Stimulated activated naive B cell treated with anti-CD40 and anti-IgM and Interleukin-4, amounts not matched to agents 10 μg/mL and 1 μg/mL and 100 μg/mL, for 72 hours (primary cell): ENCODE measurements around the gene RECQL.
A peak's percentile ranks its signal among the peaks of the same experiment; 100 is the strongest.

ENCODE experiments used
- ATAC-seq, 2 donors: fragments of 150-1000 bp; cut with Tn5 transposase; replicated peaks; 2 replicates each; pipeline ENCODE4 v1.10.0; 2021; ENCODE audit warnings: moderate library complexity in 1 of 2
- DNase-seq: peaks from one replicate; pipeline ENCODE4 v3.0.0; 2021
- H3K27ac Mint-ChIP-seq: one replicate; pipeline ENCODE4 v1.8.0; 2022; ENCODE audit warnings: mild to moderate bottlenecking, mixed read lengths
- H3K27me3 Mint-ChIP-seq, 2 donors: one replicate each; pipeline ENCODE4 v1.8.0; 2022; ENCODE audit warnings: mixed read lengths in 2 of 2
- H3K36me3 Mint-ChIP-seq, 2 donors: one replicate each; pipeline ENCODE4 v1.8.0; 2022; ENCODE audit warnings: mixed read lengths in 2 of 2, mild to moderate bottlenecking in 1 of 2
- H3K4me1 Mint-ChIP-seq, 2 donors: one replicate each; pipeline ENCODE4 v1.8.0; 2022; ENCODE audit warnings: mixed read lengths in 2 of 2, mild to moderate bottlenecking in 1 of 2
- H3K4me3 Mint-ChIP-seq, 2 donors: one replicate each; pipeline ENCODE4 v1.8.0; 2022; ENCODE audit warnings: mild to moderate bottlenecking in 2 of 2, mixed read lengths in 2 of 2, moderate library complexity in 1 of 2
- H3K9me3 Mint-ChIP-seq, 2 donors: one replicate each; pipeline ENCODE4 v1.8.0; 2022; ENCODE audit warnings: mixed read lengths in 2 of 2, mild to moderate bottlenecking in 1 of 2

Gene RECQL

DNA sequence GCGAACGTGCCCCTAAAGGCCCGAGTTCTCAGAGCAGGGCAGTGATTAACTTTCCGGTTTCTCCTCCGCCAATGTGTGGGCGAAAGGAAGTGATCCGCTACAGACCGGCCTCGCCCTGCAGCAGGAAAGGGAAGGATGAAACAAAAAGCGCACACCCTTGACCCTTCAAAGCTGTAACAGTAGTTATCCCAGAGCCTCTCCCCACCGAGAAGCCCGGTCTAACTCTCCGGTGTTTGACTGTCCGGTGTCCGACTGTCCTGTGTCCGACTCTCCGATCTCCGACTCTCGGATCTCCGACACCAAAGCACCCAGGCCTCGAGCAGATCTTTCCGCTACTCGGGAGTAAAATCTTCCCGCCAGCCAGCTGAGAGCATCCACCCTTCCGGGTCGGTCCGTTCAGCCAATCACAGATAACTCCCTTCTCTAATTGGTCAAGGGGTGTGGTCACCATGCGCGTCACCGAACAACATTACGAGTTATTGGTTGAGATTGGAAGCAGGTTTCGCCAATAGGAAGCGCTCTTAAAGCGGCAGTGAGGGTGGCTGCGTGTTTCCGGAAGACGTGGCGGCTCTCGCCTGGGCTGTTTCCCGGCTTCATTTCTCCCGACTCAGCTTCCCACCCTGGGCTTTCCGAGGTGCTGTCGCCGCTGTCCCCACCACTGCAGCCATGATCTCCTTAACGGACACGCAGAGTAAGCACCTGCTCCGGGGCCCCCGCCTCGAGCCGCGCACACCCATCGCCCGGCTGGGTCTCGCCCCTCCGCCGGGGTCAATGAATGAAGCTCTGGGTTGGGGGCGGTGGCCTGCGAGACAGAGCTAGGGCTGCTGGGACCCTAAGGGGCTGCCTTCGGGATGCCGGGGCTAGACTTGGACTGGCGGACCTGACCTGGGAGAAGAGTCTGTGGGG, at the start of gene RECQL, which contains the start of gene GOLT1B:
Gene RECQL, minus strand, starts transcription at position 378 of the 906 bp plus-strand sequence. CDS start 2,065 bp downstream, outside the sequence.
Gene GOLT1B, plus strand, starts transcription at position 532 of the 906 bp plus-strand sequence. Its CDS starts 135 bp downstream, at position 667.
- no peaks in the 10 kb centered on the region for H3K9me3 Mint-ChIP-seq
- peak within 1 kb of the TSS; percentile 88 for H3K27ac Mint-ChIP-seq
- no peaks in the 10 kb centered on the region for H3K27me3 Mint-ChIP-seq
- peaks cover 25 to 26% of the 10 kb centered on the region in 2 donors for H3K4me1 Mint-ChIP-seq
- H3K4me3 Mint-ChIP-seq, result no peak within 1 kb of the TSS
- ATAC-seq (peak; percentile 98 to 99), DNase-seq (peak; percentile 90)
- H3K36me3 Mint-ChIP-seq, result peaks cover 11 to 25% of the 10 kb centered on the region in 2 donors

DNA sequence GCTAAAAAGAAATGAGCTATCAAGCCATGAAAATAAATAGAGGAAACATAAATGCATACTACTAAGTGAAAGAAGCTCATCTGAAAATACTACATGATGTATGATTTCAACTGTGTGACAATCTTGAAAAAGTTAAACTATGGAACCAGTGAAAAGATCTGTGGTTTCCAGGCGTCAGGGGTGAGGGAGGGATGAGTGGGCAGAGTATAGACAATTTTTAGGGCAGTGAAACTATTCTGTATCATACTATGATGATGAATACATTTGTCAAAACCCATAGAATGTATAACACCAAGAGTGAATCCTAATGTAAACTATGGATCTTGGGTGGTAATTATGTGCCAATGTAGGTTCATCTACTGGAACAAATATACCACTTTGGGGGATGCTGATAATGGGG, 46.0 kb upstream of the RECQL start:
- no peaks in the 10 kb centered on the region for H3K4me1 Mint-ChIP-seq
- no peak for DNase-seq
- no peak overlapping the region for H3K27ac Mint-ChIP-seq
- H3K27me3 Mint-ChIP-seq, result peaks cover 6 to 22% of the 10 kb centered on the region in 2 donors
- H3K36me3 Mint-ChIP-seq, result no peaks in the 10 kb centered on the region
- no peaks in the 10 kb centered on the region for H3K9me3 Mint-ChIP-seq
- ATAC-seq, result no peak
- no peak overlapping the region for H3K4me3 Mint-ChIP-seq

GRCh38 chr12:21546716-21547115, 45.3 kb upstream of the RECQL start:
- DNase-seq (no peak), ATAC-seq (no peak)
- H3K9me3 Mint-ChIP-seq, result no peaks in the 10 kb centered on the region
- H3K27me3 Mint-ChIP-seq, result peaks cover 6 to 22% of the 10 kb centered on the region in 2 donors
- no peak overlapping the region for H3K27ac Mint-ChIP-seq
- no peak overlapping the region for H3K4me3 Mint-ChIP-seq
- H3K4me1 Mint-ChIP-seq, result no peaks in the 10 kb centered on the region
- H3K36me3 Mint-ChIP-seq, result no peaks in the 10 kb centered on the region

- Mint-ChIP-seq H3K4me1 (no peaks in the 10 kb centered on the region), H3K9me3 (no peaks in the 10 kb centered on the region), H3K4me3 (no peak overlapping the region), H3K27ac (no peak overlapping the region), H3K27me3 (peaks cover 6 to 22% of the 10 kb centered on the region in 2 donors), H3K36me3 (no peaks in the 10 kb centered on the region)
- DNase-seq (no peak), ATAC-seq (no peak)
Observed at GRCh38 chr12:21545557-21545956, 44.1 kb upstream of the RECQL start.

DNA sequence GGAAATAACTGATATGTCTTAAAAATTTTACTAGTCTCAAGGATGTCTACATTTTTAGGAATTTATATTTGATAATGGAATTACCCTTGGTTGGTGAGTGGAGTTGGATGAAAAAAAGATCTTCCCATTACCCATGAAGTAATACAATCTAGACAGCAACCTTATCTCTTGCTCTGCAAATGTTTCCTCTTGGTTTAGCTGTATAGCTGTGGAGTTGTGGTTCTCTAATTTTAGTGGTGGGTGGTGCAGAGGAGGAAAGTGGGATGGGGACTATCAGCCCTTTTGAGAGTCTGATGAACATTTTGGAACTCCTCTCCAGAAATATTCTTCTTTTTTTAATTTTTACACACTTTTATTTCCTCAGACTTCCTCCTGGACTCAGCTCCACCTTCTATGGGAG, 41.7 kb upstream of the RECQL start:
- H3K4me3 Mint-ChIP-seq, result no peak overlapping the region
- no peaks in the 10 kb centered on the region for H3K36me3 Mint-ChIP-seq
- H3K4me1 Mint-ChIP-seq, result no peaks in the 10 kb centered on the region
- H3K9me3 Mint-ChIP-seq, result no peaks in the 10 kb centered on the region
- ATAC-seq (no peak), DNase-seq (no peak)
- H3K27ac Mint-ChIP-seq, result no peak overlapping the region
- peaks cover 6 to 22% of the 10 kb centered on the region in 2 donors for H3K27me3 Mint-ChIP-seq

DNA sequence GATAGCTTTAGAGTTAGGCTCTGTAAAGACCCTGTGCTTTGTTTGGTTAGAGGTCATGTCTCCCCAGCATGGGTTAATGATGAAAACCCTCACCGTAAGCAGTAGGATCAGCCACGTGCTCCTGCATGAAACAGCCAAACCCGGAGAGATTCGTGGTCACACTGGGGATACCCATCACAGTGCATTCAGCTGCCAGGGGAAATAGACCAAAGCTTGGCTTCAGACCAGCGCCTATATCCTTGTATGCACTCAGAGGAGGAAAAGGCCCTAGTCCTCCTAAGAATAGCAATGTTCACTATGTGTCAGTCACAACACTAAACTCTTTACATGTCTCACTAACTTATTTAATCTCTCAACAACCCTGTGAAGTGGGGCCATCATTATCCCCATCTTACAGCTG, 41.0 kb upstream of the RECQL start:
- peaks cover 6 to 20% of the 10 kb centered on the region in 2 donors for H3K27me3 Mint-ChIP-seq
- DNase-seq (no peak), ATAC-seq (no peak)
- no peaks in the 10 kb centered on the region for H3K36me3 Mint-ChIP-seq
- no peak overlapping the region for H3K4me3 Mint-ChIP-seq
- H3K4me1 Mint-ChIP-seq, result no peaks in the 10 kb centered on the region
- no peaks in the 10 kb centered on the region for H3K9me3 Mint-ChIP-seq
- H3K27ac Mint-ChIP-seq, result no peak overlapping the region

DNA sequence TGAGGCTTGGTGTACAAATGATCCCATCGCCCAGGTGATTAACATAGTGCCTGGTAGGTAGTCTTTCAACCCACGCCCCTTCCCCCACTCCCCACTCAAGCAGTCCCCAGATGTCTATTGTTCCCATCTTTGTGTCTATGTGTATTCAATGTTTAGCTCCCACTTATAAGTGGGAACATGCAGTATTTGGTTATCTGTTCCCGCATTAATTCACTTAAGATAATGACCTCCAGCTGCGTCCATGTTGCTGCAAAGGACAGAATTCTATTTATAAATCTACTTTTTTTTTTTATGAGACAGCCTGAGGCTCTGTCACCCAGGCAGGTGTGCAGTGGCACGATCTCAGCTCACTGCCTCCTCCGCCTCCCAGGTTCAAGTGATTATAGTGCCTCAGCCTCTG, 40.3 kb upstream of the RECQL start:
- Mint-ChIP-seq H3K27ac (no peak overlapping the region), H3K4me1 (no peaks in the 10 kb centered on the region), H3K9me3 (no peaks in the 10 kb centered on the region), H3K4me3 (no peak overlapping the region), H3K27me3 (peaks cover 11 to 21% of the 10 kb centered on the region in 2 donors), H3K36me3 (no peaks in the 10 kb centered on the region)
- DNase-seq, result no peak
- ATAC-seq, result no peak

DNA sequence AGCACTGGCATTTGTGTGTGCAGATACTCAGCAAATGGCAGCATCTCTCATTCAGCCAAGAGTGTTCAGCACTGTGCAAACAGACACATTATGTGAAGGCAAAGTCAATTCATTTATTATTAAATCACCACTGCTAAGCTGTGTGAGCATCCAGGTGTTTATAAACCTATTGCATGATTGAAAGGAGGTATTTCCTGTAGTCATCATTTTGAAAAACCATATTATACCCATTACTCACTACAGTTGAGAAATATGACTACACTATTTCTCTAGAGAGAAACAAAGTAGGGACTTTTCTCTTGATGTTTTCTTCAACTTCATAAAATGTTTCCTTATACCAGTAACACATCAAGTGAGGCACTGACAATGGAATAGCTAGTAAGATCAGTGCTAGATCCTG, 38.4 kb upstream of the RECQL start:
- no peaks in the 10 kb centered on the region for H3K36me3 Mint-ChIP-seq

GRCh38 chr12:21538061-21538653, 36.7 kb upstream of the RECQL start:
- Mint-ChIP-seq H3K27ac (no peak overlapping the region), H3K9me3 (no peaks in the 10 kb centered on the region), H3K27me3 (peaks cover 21 to 27% of the 10 kb centered on the region in 2 donors), H3K4me3 (no peak overlapping the region), H3K36me3 (no peaks in the 10 kb centered on the region), H3K4me1 (no peaks in the 10 kb centered on the region)
- DNase-seq, result no peak
- no peak for ATAC-seq

More for the DNA sequence above, 38.4 kb upstream of the RECQL start:
- Mint-ChIP-seq H3K4me3 (no peak overlapping the region), H3K27ac (no peak overlapping the region), H3K4me1 (no peaks in the 10 kb centered on the region), H3K27me3 (peaks cover 15 to 23% of the 10 kb centered on the region in 2 donors), H3K9me3 (no peaks in the 10 kb centered on the region)
- no peak for ATAC-seq
- no peak for DNase-seq

- no peak for ATAC-seq
- no peak overlapping the region for H3K4me3 Mint-ChIP-seq
- H3K36me3 Mint-ChIP-seq, result no peaks in the 10 kb centered on the region
- peaks cover 0 to 3% of the 10 kb centered on the region in 2 donors for H3K4me1 Mint-ChIP-seq
- H3K27me3 Mint-ChIP-seq, result peaks cover 34 to 59% of the 10 kb centered on the region in 2 donors
- no peak overlapping the region for H3K27ac Mint-ChIP-seq
- no peak for DNase-seq
- peaks cover 3 to 7% of the 10 kb centered on the region in 2 donors for H3K9me3 Mint-ChIP-seq
Observed at GRCh38 chr12:21529456-21529855, 28.0 kb upstream of the RECQL start.

DNA sequence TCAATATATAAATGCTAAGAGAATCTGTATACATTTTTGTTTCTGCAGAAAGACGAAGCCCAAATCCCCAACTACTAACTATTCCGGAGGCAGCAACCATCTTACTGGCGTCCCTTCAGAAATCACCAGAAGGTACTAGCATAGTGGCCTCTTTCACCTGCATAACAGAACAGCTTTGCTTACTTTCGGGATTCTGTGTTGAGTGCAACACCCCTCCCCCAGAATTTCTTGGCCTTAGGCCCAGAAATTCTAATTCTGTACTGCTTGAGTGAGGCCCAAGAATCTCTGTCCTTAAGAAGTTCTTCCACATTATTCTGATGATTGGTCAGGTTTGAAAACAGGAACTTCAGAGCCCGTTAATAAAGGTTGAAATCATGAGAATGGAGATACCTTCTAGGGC, 27.5 kb upstream of the RECQL start:
- Mint-ChIP-seq H3K27me3 (peaks cover 30 to 59% of the 10 kb centered on the region in 2 donors), H3K27ac (no peak overlapping the region), H3K4me1 (peaks cover 0 to 3% of the 10 kb centered on the region in 2 donors), H3K9me3 (peaks cover 6 to 10% of the 10 kb centered on the region in 2 donors), H3K36me3 (no peaks in the 10 kb centered on the region), H3K4me3 (no peak overlapping the region)
- DNase-seq (no peak), ATAC-seq (no peak)

DNA sequence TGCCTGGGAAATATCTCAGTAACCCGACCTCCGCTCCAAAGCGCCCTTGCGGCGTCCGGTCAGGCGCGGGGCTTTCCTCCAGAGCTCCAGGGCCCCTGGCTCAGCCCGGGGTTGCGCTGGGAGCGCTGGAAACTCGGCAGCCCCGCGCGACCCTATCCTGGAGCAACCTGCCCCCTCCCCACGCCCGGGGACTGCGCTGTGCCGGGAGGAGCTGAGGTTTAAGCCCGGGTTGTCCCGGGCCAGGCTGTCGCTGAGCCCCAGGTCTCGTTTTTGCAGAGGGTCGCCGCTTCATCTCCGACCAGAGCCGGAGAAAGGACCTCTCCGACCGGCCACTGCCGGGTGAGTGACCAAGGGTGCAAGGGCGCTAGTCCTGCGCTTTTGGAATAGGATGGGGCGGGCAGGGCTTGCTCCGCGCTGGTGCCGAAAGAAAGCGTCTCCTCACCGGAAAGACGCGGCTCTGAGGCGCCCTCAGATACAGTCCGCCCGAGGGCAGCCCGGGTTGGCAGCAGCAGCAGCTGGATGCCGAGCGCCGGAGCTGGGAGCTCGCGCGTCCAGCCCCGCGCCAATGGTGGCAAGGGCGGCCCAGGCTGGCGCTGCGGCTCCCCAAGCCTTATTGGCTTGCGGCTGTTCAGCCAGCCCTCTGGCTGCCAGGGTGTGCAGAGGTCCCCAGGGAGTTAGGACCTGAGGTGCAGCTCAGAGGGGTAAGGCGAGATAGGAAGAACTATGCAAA, 26.2 kb upstream of the RECQL start:
- Mint-ChIP-seq H3K27ac (no peak overlapping the region), H3K4me1 (peaks cover 0 to 3% of the 10 kb centered on the region in 2 donors), H3K4me3 (peak overlapping the region; percentile 81 to 86), H3K36me3 (no peaks in the 10 kb centered on the region), H3K9me3 (peaks cover 6 to 10% of the 10 kb centered on the region in 2 donors), H3K27me3 (peaks cover 27 to 47% of the 10 kb centered on the region in 2 donors)
- ATAC-seq (peak; percentile 94 to 96), DNase-seq (peak; percentile 60)

DNA sequence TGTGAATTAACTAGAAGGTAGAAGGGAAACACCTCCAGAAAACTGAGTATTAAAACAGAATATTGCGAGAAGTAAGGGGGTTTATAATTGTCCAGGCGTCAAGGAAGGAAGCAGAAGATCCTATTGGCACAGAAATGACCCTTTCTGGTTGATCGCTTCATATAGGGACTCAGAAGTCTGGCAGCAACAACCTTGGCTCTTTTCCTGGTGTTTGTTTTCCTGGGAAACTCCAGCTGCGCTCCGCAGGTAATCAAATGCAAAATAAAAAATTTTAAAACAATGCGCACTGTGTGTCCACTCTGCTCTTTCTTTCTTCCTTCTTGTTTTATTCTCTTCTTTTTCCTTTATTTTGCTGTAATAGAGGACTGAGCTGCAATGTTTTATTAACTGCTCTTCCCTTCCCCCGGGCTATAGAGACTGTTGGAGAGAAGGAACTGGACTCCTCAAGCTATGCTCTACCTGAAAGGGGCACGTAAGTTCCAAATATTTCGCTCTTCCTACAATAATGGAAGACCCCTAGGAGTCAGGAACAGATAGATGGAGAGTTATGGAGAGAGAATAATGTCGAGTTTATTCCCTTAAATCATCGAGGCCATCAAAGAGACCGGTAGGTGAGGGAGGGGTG, 25.4 kb upstream of the RECQL start:
- peak overlapping the region; percentile 62 to 65 for H3K4me3 Mint-ChIP-seq
- no peaks in the 10 kb centered on the region for H3K36me3 Mint-ChIP-seq
- DNase-seq (no peak), ATAC-seq (no peak)
- H3K27me3 Mint-ChIP-seq, result peaks cover 24 to 42% of the 10 kb centered on the region in 2 donors
- no peak overlapping the region for H3K27ac Mint-ChIP-seq
- peaks cover 6 to 10% of the 10 kb centered on the region in 2 donors for H3K9me3 Mint-ChIP-seq
- H3K4me1 Mint-ChIP-seq, result peaks cover 0 to 3% of the 10 kb centered on the region in 2 donors

DNA sequence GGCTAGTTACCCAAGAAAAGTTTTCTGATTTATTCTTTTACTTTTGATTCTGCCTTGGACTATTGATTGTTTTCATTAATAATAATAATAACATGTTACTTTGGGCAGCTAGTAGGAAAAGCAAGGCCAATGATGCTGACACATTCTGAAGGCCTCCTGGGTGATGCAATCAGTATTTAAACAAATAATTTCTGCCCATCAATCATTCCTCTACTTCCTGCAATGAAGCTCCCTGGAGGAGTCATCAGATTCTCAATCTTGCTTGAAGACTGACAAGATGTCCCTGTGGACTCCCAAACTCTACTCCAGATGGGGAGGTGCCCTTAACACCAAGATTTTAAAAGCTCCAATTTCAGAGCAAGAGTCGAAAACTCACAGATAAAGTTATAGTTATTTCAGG, 24.6 kb upstream of the RECQL start, which contains the start of gene SPX:
Gene SPX, plus strand, starts transcription at position 244 of the 400 bp plus-strand sequence. CDS start 177 bp downstream, outside the sequence.
- peaks cover 18 to 35% of the 10 kb centered on the region in 2 donors for H3K27me3 Mint-ChIP-seq
- H3K4me3 Mint-ChIP-seq, result peak within 1 kb of the TSS; percentile 62 to 65
- ATAC-seq (no peak), DNase-seq (no peak)
- H3K4me1 Mint-ChIP-seq, result peaks cover 0 to 3% of the 10 kb centered on the region in 2 donors
- peaks cover 6 to 10% of the 10 kb centered on the region in 2 donors for H3K9me3 Mint-ChIP-seq
- no peaks in the 10 kb centered on the region for H3K36me3 Mint-ChIP-seq
- no peak within 1 kb of the TSS for H3K27ac Mint-ChIP-seq
